ENCODE results near the gene LIMS2. TPM values are rescaled to one million over a fixed set of nuclear protein-coding genes. Genes with fewer than 3 reads are reported as not detected.

The LIMS2 gene
- total and polyA plus RNA-seq, 2 of the 8 experiments (the other 6 are each of a cell fraction or from before 2014, with no cell fraction given): 3.3 to 4.8 TPM

- Histone ChIP-seq H3K4ac (replicated peaks; ENCODE audit: insufficient read length, low read depth, low read length) (no peak overlapping the region), H3K27ac (ENCODE audit: low read depth, low read length) (no peak overlapping the region), H2AFZ (ENCODE audit: low read length) (no peak overlapping the region), H3K4me3 (ENCODE audit: extremely low read depth in 1 of 4, insufficient read depth in 2 of 4, low read depth in 3 of 4, low read length in 4 of 4) (no peak overlapping the region), H2BK12ac (ENCODE audit: low read depth, low read length) (no peak overlapping the region), H3K4me1 (replicated peaks in 1 of 4; ENCODE audit: control insufficient read depth in 3 of 4, insufficient read depth in 4 of 4, low read length in 3 of 4) (no peaks in the 10 kb centered on the region), H3K9me3 (ENCODE audit: insufficient read depth in 2 of 2, low read depth in 1 of 2, low read length in 1 of 2) (no peaks in the 10 kb centered on the region), H3K4me2 (ENCODE audit: insufficient read depth in 1 of 2, low read depth in 2 of 2, low read length in 2 of 2) (no peak overlapping the region), H2BK120ac (replicated peaks; ENCODE audit: low read depth, low read length) (no peak overlapping the region), H3K23ac (ENCODE audit: insufficient read length) (no peak overlapping the region), H3K36me3 (ENCODE audit: control insufficient read depth in 2 of 4, insufficient read depth in 4 of 4, low read length in 3 of 4) (no peaks in the 10 kb centered on the region), H3K56ac (replicated peaks; ENCODE audit: insufficient read length, low read depth, low read length) (no peak overlapping the region), H3K79me2 (ENCODE audit: control insufficient read depth in 1 of 2, insufficient read depth in 2 of 2, low read length in 2 of 2) (no peaks in the 10 kb centered on the region), H3K9ac (replicated peaks in 1 of 4; ENCODE audit: extremely low read depth in 1 of 4, low read depth in 3 of 4, low read length in 3 of 4) (no peak overlapping the region), H2BK15ac (ENCODE audit: low read length) (no peak overlapping the region), H4K91ac (replicated peaks; ENCODE audit: insufficient read length, low read length) (no peak overlapping the region), H3K18ac (ENCODE audit: extremely low read depth, low read length) (no peak overlapping the region), H2BK20ac (ENCODE audit: low read length) (no peak overlapping the region), H3K14ac (ENCODE audit: insufficient read length) (no peak overlapping the region), H4K20me1 (replicated peaks in 1 of 2; ENCODE audit: control insufficient read depth in 1 of 2, insufficient read depth in 2 of 2, low read length in 2 of 2) (no peaks in the 10 kb centered on the region), H3K23me2 (ENCODE audit: low read depth, low read length) (no peaks in the 10 kb centered on the region), H3K27me3 (replicated peaks in 1 of 4; ENCODE audit: control insufficient read depth in 3 of 4, extremely low read depth in 1 of 4, insufficient read depth in 3 of 4, low read length in 3 of 4) (no peaks in the 10 kb centered on the region), H2AK5ac (ENCODE audit: low read depth, low read length) (no peak overlapping the region), H3K79me1 (ENCODE audit: low read depth, low read length) (no peaks in the 10 kb centered on the region), H2BK5ac (ENCODE audit: low read depth, low read length) (no peak overlapping the region), H4K8ac (ENCODE audit: extremely low read depth, insufficient read depth, low read length) (peak overlapping the region; percentile 25), H4K5ac (ENCODE audit: insufficient read length, low read depth, low read length) (no peak overlapping the region)
- TF ChIP-seq MAFK (IDR thresholded peaks at IDR 0.05; ENCODE audit: low read depth, low read length) (no peak), EGR1 (IDR thresholded peaks at IDR 0.05; ENCODE audit: borderline replicate concordance, low read depth, low read length) (no peak), SP1 (IDR thresholded peaks at IDR 0.05; ENCODE audit: low read depth, low read length) (no peak), SP4 (IDR thresholded peaks at IDR 0.05; ENCODE audit: low read length) (no peak), RBBP5 (IDR thresholded peaks at IDR 0.05; ENCODE audit: borderline replicate concordance, low read depth, low read length) (no peak), TAF1 (IDR thresholded peaks at IDR 0.05; ENCODE audit: low read depth, low read length) (no peak), TCF12 (IDR thresholded peaks at IDR 0.05; ENCODE audit: low read depth, low read length) (no peak), SP2 (IDR thresholded peaks at IDR 0.05; ENCODE audit: low read length) (no peak), FOSL1 (IDR thresholded peaks at IDR 0.05; ENCODE audit: insufficient read depth, low read depth, low read length) (no peak)
- DNase-seq (ENCODE audit: low read depth in 1 of 2, low spot score in 2 of 2) (no peak), FAIRE-seq (no peak)
- ChIA-PET CTCF (ENCODE audit: partially characterized antibody) (interaction anchor here (0.6 to 1.4 kb wide), 3 partner anchors 15 to 132 kb away, joined by 3 to 4 read pairs (median 4); no protein-coding TSS in a partner anchor), POLR2A (ENCODE audit: partially characterized antibody) (no interaction called here)
- WGBS, 2 experiments (ENCODE audit: extremely low coverage in 1 of 2, insufficient coverage in 1 of 2, insufficient read length in 1 of 2, insufficient replicate concordance in 2 of 2, low coverage in 1 of 2, low lambda C conversion rate in 2 of 2, missing lambda C conversion rate in 1 of 2): 94% methylated on average over 21 of the region's 21 CpGs; no CpG with 5 or more reads in 1 of the 2 experiments
Observed at GRCh38 chr2:127622561-127623387, 52.6 kb downstream of the LIMS2 start.
